Endothelial cell of umbilical vein (primary cell): ENCODE data around the gene MALAT1. TPM values are rescaled to one million over a fixed set of nuclear protein-coding genes. Genes with fewer than 3 reads are reported as not detected.

Experiments
- BruUV-seq: library from RNA; stranded (reverse); fragments of 400-500 nt; replicated peaks from 2 replicates; lab custom pipeline; 2021; lab: Mats Ljungman, UMichigan
- CTCF ChIA-PET: fragments of 300-600, 350-600 bp; sonication (Branson Sonifier 250); formaldehyde crosslinking; loops from one replicate; lab custom pipeline; 2021; ENCODE audit warnings: antibody characterized with exemption, inconsistent platforms; lab: Charles Lee
- POLR2A ChIA-PET: fragments of 300-600, 350-600 bp; sonication (Branson Sonifier 250); formaldehyde crosslinking; loops from one replicate; lab custom pipeline; 2021; ENCODE audit warnings: antibody characterized with exemption, inconsistent platforms; lab: Charles Lee
- DNase-seq: peaks from one replicate; pipeline ENCODE4 v3.0.0-alpha.2; 2011; ENCODE audit warnings: low read depth, low spot score
- FAIRE-seq: peaks from 2 replicates; lab custom pipeline; 2011; peaks lifted over from hg19 to GRCh38; lab: Jason Lieb, UNC
- H2AFZ ChIP-seq: 2 replicates; pipeline ENCODE4 v1.6.0; 2012; ENCODE audit warnings: low read depth, low read length, control low read depth, inconsistent platforms
- H3K27ac ChIP-seq: 2 replicates; pipeline ENCODE4 v1.5.1; 2011; ENCODE audit warnings: low read depth, mild to moderate bottlenecking, control low read depth, low read length, moderate library complexity; ENCODE audit not compliant: insufficient read depth
- H3K27me3 ChIP-seq, 2 experiments: 2 replicates each; pipeline versions ENCODE4 v1.6.0 to v1.6.1; 2011; ENCODE audit warnings: low read length in 2 of 2, mixed read lengths in 1 of 2; ENCODE audit not compliant: control insufficient read depth in 2 of 2, insufficient read depth in 2 of 2
- H3K36me3 ChIP-seq, 2 experiments: 2 replicates in 1 of 2; 3 replicates in 1 of 2; pipeline ENCODE4 v1.5.1; 2011; ENCODE audit warnings: low read length in 2 of 2, mild to moderate bottlenecking in 1 of 2, moderate library complexity in 1 of 2; ENCODE audit not compliant: control insufficient read depth in 2 of 2, insufficient read depth in 2 of 2; ENCODE audit errors: extremely low read depth in 1 of 2
- H3K4me1 ChIP-seq: 3 replicates; pipeline ENCODE4 v1.5.1; 2011; ENCODE audit warnings: mild to moderate bottlenecking, low read length; ENCODE audit not compliant: control insufficient read depth, insufficient read depth; ENCODE audit errors: extremely low read depth
- H3K4me2 ChIP-seq: 2 replicates; pipeline ENCODE4 v1.6.1; 2011; ENCODE audit warnings: low read length, control low read depth, mixed read lengths; ENCODE audit not compliant: insufficient read depth
- H3K4me3 ChIP-seq, 3 experiments: fragments of 200-600 bp in 1 of 3; sonication (generic), shearing (Covaris generic) in 1 of 3; replicated peaks in 1 of 3; 2 replicates each; pipeline ENCODE4 v1.5.1; 2011 to 2016; ENCODE audit warnings: control low read depth in 3 of 3, low read length in 3 of 3, mild to moderate bottlenecking in 2 of 3, inconsistent platforms in 1 of 3, low read depth in 1 of 3, moderate library complexity in 1 of 3; ENCODE audit not compliant: insufficient read depth in 1 of 3
- H3K79me2 ChIP-seq: 2 replicates; pipeline ENCODE4 v1.6.0; 2012; ENCODE audit warnings: low read length, inconsistent platforms; ENCODE audit not compliant: control insufficient read depth, insufficient read depth
- H3K9ac ChIP-seq: replicated peaks from 2 replicates; pipeline ENCODE3; 2011; ENCODE audit warnings: low read length, control low read depth; ENCODE audit not compliant: insufficient read depth; ENCODE audit errors: extremely low read depth
- H3K9me1 ChIP-seq: replicated peaks from 3 replicates; pipeline ENCODE4 v1.6.0; 2011; ENCODE audit warnings: mild to moderate bottlenecking, low read length; ENCODE audit not compliant: control insufficient read depth, insufficient read depth; ENCODE audit errors: extremely low read depth
- H3K9me3 ChIP-seq: replicated peaks from 2 replicates; pipeline ENCODE4 v1.5.1; 2012; ENCODE audit warnings: low read length, inconsistent platforms; ENCODE audit not compliant: control insufficient read depth, insufficient read depth
- H4K20me1 ChIP-seq: replicated peaks from 2 replicates; pipeline ENCODE3; 2011; ENCODE audit warnings: mild to moderate bottlenecking, low read length; ENCODE audit not compliant: control insufficient read depth, insufficient read depth; ENCODE audit errors: extremely low read depth
- EZH2 ChIP-seq: IDR thresholded peaks from 2 replicates; pipeline ENCODE4 v1.6.1; 2012; ENCODE audit warnings: borderline replicate concordance, low read depth, mild to moderate bottlenecking, moderate library complexity, low read length, inconsistent platforms; ENCODE audit not compliant: severe bottlenecking
- FOS ChIP-seq: IDR thresholded peaks from 2 replicates; pipeline ENCODE4 v1.6.1; 2011; ENCODE audit warnings: mild to moderate bottlenecking, low read length, moderate library complexity, borderline replicate concordance; ENCODE audit not compliant: insufficient read depth
- GATA2 ChIP-seq: IDR thresholded peaks from 2 replicates; pipeline ENCODE4 v1.7.0; 2011; ENCODE audit warnings: low read depth, mild to moderate bottlenecking, moderate library complexity, mixed read lengths, low read length; ENCODE audit not compliant: insufficient read length, insufficient read depth
- JUN ChIP-seq: IDR thresholded peaks from 2 replicates; pipeline ENCODE4 v1.6.1; 2011; ENCODE audit warnings: borderline replicate concordance, low read depth; ENCODE audit not compliant: insufficient read length, insufficient read depth
- MAX ChIP-seq: IDR thresholded peaks from 2 replicates; pipeline ENCODE4 v1.6.1; 2011; ENCODE audit not compliant: insufficient read depth, insufficient read length
- MYC ChIP-seq: IDR thresholded peaks from one replicate; pipeline ENCODE4 v1.6.1; 2011; ENCODE audit warnings: mild to moderate bottlenecking, low read depth, low read length
- POLR2A ChIP-seq: IDR thresholded peaks from 2 replicates; pipeline ENCODE4 v1.6.1; 2012; ENCODE audit warnings: low read depth, mild to moderate bottlenecking, control low read depth, low read length
- POLR2AphosphoS5 ChIP-seq: IDR thresholded peaks from 2 replicates; pipeline ENCODE4 v1.6.1; 2012; ENCODE audit warnings: low read depth, mild to moderate bottlenecking, control low read depth, low read length, moderate library complexity; ENCODE audit not compliant: insufficient read depth
- dilution Hi-C: fragments of 300-500 bp; cut with MboI; formaldehyde crosslinking; loops from one replicate; pipeline ENCODE4 v1.15.0; 2019; ENCODE audit warnings: low sequenced_read_pairs; ENCODE audit not compliant: extremely low pct_ligation_motif_present
- intact Hi-C: fragments of 100-400 bp; cut with micrococcal nuclease; formaldehyde crosslinking; loops from one replicate; pipeline ENCODE4 v1.10.0; 2022
- polyA plus RNA-seq, 4 experiments: library from polyadenylated mRNA; depleted of rRNA in 3 of 4; stranded (reverse) in 3 of 4; unstranded in 1 of 4; fragments of >200 nt; gene quantifications; 2 replicates each; pipeline versions ENCODE4 v1.2.1 to v1.2.3, GENCODE V29; 2011 to 2012; ENCODE audit warnings: missing spikeins in 1 of 4
- total RNA-seq: library from RNA; stranded (reverse); gene quantifications from 2 replicates; pipeline ENCODE4 v1.2.3, GENCODE V29; 2021
- TF ChIP-seq, protein P1 (sequence below), 2 donors: IDR thresholded peaks; 1 replicate in 1 of 2; 2 replicates in 1 of 2; pipeline ENCODE4 v1.5.1; 2011; ENCODE audit warnings: low read length in 2 of 2, mild to moderate bottlenecking in 2 of 2, moderate library complexity in 2 of 2, control low read depth in 1 of 2, inconsistent platforms in 1 of 2, low read depth in 1 of 2; ENCODE audit not compliant: insufficient read depth in 1 of 2; ENCODE audit errors: extremely low read depth in 1 of 2

The MALAT1 gene
- total and polyA plus RNA-seq, 2 donors (not counting 3 experiments of a cell fraction or from before 2014, with no cell fraction given) = 491 to 7,529 TPM

- no peak overlapping the region for H3K27ac ChIP-seq
- no peak overlapping the region for H3K4me2 ChIP-seq
- H3K79me2 ChIP-seq = no peaks in the 10 kb centered on the region
- dilution Hi-C loops = no loop called here
- ChIA-PET POLR2A (no interaction called here), CTCF (no interaction called here)
- no peak overlapping the region for H3K9ac ChIP-seq
- no peaks in the 10 kb centered on the region for H3K4me1 ChIP-seq
- H2AFZ ChIP-seq = no peak overlapping the region
- FAIRE-seq (no peak), DNase-seq (no peak)
- H3K4me3 ChIP-seq = no peak overlapping the region
- BruUV-seq = no TSS peak
- H4K20me1 ChIP-seq = no peaks in the 10 kb centered on the region
- intact Hi-C loops = loop anchor here (2.0 kb wide), 2 partner anchors 13 to 23 kb away; partner anchors contain the start of gene ZNRD2
- peaks cover 0 to 42% of the 10 kb centered on the region in 2 experiments for H3K36me3 ChIP-seq
- TF ChIP-seq MAX (no peak), JUN (no peak), EZH2 (no peak), GATA2 (no peak), FOS (no peak), POLR2AphosphoS5 (no peak), POLR2A (no peak), MYC (no peak)
- TF ChIP-seq, protein P1, sequence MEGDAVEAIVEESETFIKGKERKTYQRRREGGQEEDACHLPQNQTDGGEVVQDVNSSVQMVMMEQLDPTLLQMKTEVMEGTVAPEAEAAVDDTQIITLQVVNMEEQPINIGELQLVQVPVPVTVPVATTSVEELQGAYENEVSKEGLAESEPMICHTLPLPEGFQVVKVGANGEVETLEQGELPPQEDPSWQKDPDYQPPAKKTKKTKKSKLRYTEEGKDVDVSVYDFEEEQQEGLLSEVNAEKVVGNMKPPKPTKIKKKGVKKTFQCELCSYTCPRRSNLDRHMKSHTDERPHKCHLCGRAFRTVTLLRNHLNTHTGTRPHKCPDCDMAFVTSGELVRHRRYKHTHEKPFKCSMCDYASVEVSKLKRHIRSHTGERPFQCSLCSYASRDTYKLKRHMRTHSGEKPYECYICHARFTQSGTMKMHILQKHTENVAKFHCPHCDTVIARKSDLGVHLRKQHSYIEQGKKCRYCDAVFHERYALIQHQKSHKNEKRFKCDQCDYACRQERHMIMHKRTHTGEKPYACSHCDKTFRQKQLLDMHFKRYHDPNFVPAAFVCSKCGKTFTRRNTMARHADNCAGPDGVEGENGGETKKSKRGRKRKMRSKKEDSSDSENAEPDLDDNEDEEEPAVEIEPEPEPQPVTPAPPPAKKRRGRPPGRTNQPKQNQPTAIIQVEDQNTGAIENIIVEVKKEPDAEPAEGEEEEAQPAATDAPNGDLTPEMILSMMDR (IDR thresholded peaks at IDR 0.05; ENCODE audit: extremely low read depth in 1 of 2, insufficient read depth in 1 of 2, low read depth in 1 of 2, low read length in 2 of 2) = no peak
- H3K27me3 ChIP-seq = no peaks in the 10 kb centered on the region
- no peaks in the 10 kb centered on the region for H3K9me3 ChIP-seq
- no peaks in the 10 kb centered on the region for H3K9me1 ChIP-seq
Observed at GRCh38 chr11:65547446-65548125, 48.7 kb downstream of the MALAT1 start.
